HT-29 (cell line): ENCODE measurements around the gene UMAD1. TPM values are rescaled to one million over a fixed set of nuclear protein-coding genes. Genes with fewer than 3 reads are reported as not detected.

Experiments used
- DNase-seq: peaks from one replicate; pipeline ENCODE4 v3.0.0-alpha.2; 2015; ENCODE audit warnings: low spot score
- total RNA-seq: library from RNA; depleted of rRNA; stranded (reverse); fragments of >200 nt; shearing (Covaris generic); gene quantifications from 2 replicates; pipeline ENCODE4 v1.2.3, GENCODE V29; 2014; rRNA removed

The UMAD1 gene
- 2.0 and 6.2 TPM in 2 replicates for total RNA-seq

DNA sequence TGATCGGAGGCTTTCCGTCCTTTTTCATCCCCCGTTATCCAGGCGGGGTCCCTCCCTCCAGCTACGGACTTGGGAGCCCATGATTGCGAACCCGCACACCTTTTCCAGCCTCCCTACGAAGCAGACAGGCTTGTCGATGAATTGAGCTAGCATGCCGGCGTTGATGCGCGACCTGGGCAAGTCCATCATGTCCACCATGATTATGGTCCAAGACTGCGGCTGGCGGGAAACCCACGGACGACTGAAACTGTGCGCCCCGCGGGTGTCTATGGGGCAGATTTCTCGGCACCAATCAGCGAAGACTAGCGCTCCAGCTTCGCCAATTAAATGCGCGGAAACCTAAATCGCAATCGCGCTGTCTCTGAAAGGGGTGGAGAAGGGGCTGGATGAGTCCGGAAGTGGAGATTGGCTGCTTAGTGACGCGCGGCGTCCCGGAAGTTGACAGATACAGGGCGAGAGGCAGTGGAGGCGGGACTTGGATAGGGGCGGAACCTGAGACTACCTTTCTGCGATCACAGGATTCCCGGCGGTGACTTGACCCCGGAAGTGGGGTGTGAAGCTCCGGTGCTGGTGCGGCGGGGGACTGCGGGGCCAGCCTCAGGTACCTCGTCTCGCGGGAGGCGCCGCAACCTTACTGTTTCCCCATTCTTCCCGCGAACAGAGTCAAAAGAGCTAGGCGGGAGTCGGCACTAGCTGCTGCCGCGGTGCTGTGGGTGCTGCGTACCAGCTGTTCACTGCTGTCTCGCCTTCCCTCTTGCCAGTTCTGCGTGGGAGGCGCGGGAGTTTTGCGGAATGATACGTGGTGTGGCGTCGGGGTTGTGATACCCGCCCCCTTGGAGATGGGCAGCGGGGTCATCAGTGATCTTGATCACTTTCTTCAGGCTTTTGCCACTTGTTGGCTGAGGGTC lies at the start of gene UMAD1:
TSS of gene UMAD1 (plus strand) at position 532 of the 908 bp plus-strand sequence. CDS start 32,620 bp downstream, outside the sequence.
- DNase-seq, result peak; percentile 99

DNA sequence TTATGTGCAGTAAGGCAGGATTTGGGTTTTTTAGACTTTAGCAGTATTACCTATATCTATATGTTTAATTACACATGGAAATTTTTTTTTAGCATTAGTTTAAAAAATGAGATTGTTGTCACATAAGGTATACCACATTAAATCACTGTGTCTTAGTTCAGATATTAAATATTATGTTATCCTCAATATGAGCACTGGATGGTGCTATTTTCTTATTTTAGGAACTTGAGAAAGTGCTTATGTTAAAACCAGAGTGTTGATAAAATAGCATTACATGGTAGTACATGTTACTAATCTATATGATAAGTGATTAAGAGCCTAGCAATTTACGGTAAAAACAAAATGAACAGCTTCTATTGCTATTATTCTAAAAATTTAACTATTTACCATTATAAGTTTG lies 45.1 kb upstream of the UMAD1 start:
- peak; percentile 46 for DNase-seq

DNA sequence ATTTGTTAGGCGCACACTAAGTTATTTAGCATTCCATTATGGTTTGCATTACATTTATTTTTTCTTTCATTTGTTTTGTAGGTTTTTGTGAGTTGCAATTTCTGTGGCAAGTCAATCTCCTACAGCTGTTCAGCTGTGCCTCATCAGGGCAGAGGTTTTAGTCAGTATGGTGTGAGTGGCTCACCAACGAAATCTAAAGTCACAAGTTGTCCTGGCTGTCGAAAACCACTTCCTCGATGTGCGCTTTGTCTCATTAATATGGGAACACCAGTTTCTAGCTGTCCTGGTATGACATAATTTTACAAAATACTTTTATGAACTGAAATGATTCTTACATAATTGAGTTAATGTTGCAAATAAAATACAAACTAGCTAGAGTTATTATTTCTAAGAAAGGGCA lies 44.4 kb upstream of the UMAD1 start:
- DNase-seq, result no peak

DNA sequence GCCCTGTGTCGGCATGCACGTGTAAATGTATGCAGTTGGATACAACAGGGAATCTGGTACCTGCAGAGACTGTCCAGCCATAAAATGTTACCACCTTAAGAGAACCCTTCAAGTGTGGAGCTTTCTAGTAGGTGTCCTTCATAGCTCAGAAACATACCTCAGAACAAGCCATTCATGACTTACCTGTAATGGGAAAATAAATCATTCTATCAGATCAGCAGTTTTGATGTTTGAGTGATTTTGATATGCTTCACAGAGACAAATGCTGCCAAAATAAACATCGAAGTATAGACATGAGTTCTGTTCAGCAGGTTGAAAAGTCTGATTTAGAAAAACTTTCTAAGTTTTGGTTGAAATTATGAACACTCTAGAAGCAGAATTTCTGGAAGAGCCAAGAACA lies 33.5 kb upstream of the UMAD1 start:
- no peak for DNase-seq

DNA sequence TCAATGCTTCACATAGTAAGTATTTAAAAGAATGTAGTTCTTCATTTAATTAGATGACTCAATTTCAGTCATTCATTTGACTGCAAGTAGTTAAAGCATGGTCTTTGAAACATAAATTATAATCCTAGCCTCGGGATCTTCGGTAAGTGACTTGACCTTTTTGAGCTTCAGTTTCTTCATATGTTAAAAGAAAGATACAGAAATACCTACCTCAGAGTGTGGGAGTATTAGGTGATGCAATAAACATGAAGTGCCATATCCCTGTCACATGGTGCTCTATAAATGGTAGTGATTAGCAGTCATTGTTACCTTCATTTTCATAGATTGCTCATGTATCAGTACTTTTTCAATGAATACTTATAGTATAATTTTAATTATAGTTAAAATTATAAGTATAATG lies 31.2 kb upstream of the UMAD1 start:
- DNase-seq, result no peak

DNA sequence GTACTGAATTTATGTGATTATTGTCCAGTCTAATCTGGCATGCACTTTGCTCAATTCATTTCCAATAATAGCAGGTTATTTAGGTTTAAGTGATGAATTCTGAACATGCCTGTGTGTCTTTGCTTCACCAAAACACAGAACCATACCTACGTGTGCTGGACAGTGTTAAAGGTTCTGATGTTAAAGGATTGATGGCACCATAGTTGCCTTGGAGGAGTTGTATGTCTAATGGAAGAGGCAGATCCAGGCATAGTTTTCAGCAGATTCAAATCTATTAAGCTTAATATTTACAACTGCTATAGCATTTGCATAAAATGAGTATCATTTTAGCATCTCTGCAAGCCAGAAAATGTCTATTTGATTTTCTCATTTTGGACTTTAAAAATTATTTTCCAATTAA lies 28.0 kb upstream of the UMAD1 start:
- no peak for DNase-seq

DNA sequence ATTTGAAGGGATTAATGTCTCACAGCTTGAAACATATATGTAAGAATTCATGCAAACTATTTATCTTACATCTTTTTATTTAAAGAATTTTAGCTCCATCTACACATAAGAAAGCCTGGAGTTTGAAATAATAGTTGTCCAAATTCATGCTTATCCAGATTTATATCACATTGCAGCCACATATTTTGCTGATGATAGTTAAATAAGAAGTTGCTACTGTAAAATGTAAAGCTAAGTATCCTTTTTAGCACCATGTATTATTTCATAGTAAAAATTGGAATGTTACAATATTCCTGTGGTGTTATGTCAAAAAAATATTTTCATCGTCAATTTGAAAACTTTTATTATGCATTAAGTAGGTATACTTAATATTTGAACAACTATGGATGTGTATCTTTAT lies 27.3 kb upstream of the UMAD1 start:
- no peak for DNase-seq

DNA sequence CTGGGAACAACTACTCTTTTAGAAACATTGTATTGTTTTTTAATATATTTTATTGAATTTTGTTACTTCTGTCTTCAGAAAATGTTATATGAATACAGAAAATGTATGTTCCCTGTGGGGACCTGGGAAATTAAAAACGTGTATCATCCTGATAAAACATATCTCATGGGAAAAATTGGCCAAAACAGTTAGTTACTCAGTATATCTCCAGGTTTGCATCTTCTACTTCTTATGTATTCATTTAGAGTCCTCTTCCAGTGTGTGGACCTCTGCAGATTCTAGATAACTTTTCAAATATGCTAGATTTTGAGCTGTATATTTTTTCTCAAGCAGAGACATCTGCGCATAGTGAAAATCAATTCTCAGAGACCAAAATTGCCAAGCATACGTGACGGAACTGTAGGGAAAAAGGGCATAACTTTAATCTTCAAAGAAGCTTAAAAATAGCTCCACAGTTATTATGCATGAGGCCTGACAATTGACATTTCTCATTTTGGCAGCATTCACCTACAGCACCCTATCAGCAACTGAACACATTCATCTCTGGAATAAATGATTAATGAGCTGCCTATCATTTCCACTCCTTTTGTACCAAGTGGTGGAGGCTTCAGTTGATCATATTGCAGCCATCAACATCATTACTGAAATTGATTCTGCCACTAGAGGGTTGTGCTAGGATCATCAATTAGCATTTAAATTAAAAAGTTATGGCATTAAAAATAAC lies 26.4 kb upstream of the UMAD1 start:
- no peak for DNase-seq

DNA sequence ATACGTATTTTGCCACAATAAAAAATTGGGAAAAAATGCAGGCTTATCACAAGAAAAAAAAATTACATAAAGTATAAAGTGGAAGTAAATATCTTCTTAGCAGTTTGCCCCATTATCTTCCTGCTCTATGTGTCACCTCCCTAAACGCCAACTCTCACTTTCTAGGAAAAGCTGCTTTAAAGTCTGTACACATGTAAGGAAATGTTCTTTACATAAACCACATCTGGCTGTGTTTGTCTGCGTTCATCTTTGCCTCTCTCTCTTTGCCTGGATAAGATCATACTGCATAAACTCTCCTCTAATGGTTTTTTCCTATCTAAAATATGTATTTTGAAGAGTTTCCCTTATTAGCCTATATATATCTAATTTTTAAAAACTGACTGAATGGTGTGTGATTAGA lies 23.0 kb upstream of the UMAD1 start:
- DNase-seq, result no peak

DNA sequence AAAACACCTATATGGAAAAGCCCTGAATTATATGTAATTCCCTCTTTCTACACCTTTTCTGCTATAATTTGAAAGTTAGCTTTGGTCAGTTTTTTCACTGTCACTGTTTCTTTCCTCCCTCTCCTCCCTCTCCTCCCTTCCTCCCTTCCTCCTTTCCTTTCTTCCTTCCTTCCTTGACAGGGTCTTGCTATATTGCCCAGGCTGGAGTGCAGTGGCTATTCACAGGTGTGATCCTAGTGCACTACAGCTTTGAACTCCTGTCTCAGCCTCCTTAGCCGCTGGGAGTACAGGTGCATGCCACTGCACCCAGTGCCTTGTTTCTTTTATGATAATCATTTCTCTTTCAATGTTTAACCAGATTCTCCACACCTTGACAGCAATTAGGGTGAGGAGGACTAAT lies 22.1 kb upstream of the UMAD1 start:
- DNase-seq, result no peak

DNA sequence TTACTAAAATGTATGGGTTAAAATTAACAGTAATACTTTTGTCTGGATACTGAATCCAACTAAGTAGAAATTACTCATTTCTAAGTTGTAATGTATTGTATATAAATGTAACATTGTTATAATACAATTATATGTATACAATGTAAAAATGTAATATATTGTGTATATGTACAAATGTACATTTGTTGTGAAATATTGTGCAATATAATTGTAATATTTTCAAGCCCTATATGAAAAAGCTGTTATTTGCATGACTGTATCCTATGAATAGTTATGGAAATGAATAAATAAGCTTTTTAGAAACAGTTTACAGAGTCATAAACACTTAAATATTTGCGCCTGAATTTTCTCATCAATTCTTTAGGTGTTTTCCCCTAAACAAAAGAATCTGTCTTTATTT lies 20.3 kb upstream of the UMAD1 start:
- DNase-seq, result no peak

DNA sequence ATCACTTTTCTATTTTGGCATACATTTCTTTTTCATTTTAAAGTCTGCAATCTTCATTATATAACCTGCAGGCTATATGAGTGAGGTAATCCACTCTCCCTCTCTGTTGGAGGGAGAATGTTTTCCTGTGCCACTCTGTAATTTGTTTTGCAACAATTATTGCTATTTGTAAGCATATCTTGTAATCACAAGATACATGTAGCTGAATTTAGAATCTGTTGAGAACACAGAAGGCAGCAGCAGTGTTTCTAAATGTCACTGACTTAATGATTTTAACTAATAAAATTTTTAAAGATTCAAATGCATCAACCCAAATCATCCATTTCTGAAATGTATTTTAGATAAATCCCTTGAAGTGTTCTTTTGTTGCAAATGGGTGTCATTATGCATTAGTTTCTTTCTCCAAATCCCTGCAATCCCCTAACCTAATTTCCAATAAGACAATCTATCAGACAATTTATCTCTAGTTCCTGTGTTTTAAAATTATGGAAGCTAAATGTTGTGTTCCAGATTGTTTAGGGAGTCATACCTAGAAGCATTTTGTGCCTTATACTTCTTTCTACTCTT lies 19.8 kb upstream of the UMAD1 start:
- DNase-seq, result no peak

DNA sequence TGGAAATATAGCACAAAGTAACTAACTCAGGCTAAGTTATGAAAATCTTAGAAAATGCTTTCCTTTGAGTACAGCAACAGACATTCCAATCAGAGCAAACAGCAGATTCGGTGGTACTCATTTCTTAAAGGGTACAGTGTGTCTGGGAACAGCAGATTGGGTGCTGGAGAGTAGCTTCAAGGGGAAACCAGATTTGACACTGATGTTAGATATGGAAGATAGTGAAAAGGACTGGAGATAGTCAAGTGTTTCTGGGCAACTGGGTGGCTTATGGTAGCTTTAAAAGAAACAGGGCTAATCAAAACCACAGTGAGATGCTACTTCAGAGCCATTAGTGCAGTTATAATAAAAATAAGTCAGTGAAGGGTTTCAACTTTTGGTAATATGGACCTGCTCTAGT lies 12.1 kb upstream of the UMAD1 start:
- no peak for DNase-seq

DNA sequence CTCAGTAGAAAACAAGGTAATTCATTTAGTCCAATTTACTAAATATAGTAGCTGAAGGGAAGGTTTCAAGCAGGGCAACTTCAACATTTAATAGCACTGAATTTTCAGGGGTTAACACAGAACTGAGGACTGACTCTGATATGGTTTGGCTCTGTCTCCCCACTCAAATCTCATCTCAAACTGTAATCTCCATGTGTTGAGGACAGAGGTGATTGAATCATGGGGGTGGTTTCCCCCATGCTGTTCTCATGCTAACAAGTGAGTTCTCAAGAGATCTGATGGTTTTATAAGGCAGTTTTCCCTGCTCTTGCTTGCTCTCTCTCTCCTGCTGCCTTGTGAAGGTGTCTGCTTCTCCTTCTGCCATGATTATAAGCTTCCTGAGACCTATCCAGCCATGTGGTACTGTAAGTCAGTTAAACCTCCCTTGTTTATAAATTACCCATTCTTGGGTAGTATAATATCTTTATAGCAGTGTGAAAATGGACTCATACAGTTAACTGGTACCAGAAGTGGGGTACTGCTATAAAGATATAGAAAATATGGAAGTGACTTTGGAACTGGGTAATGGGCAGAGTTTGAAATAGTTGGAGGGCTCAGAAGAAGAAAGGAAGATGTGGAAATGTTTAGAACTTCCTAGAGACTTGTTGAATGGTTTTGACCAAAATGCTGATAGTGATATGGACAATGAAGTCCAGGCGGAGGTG lies 9.8 kb upstream of the UMAD1 start:
- no peak for DNase-seq

DNA sequence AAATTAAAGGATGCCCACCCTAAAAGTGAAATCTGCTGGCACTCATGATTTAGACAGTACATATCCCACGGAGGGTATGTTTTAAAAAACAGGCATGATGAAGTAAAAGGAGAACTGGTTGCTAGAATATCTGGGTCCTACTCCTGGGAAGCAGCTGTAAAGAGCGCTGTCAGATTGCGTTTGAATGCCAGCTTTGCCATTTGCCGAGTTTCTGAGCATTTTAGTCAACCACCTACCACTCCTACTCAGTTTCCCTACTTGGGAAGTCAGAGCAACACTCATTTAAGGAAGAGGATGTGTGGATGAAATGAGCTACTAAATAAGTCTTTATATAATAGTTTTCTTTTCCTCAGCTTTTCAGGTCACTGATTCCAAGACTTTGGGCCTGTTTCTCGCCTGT lies 1.1 kb upstream of the UMAD1 start:
- DNase-seq, result no peak

DNA sequence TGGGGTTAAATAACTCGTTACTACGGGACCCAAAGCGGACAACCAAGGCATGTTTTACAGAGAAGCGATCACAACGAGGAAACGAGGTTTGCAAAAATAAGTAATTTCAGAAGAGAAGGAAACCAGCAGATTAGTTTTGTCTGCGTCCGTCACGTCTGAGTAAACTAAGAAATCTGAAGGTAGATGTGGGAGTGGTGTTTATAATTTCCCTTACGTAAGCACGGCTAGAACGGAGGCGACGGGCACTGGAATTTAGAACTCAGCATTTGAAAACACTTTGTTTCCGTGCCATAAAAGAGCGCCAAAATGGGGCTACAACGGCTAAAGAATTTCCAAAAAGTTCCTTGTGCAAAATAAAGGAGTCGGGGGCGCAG lies 718 bp upstream of the UMAD1 start:
- peak; percentile 57 for DNase-seq

DNA sequence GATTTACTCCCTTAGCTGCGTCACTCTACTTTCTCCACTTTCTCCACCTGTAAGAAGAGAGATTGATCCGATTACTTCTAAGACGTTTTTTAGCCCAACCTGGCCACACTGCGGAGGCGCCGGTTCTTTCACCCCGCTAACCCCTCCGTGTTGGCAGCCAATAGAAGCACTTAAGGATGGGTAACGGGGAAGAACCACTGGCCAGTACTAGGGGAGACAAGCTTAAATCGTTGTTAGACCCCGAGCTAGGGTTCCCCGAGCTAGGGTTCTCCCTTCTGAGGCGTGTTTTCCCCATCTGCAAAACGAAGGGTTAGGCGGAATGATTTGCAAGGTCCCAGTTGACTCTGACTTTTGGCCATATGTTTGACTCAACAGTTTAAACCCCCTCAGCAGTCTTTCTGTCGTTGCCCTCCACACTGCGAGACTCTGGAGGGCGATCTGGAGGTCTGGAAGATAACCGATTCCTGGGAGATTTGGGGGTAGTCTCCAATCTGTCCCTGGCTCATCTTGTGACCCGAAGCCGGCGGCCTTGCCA lies 644 bp downstream of the UMAD1 start:
- DNase-seq, result no peak

DNA sequence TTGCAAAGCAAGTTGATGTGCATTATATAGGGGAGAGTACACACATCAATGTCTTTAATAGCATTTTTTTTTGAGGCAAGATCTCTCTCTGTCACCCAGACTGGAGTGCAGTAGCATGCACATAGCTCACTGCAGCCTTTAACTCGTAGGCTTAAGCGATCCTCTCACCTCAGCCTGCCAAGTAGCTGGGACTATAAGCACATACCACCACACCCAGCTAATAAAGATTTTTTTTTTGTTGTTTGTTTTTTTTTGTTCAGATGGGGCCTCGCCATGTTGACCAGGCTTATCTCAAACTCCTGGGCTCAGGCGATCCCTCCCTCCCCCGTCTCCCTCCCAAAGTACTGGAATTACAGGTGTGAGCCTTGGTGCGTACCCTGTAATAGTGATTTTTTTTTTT lies 1.5 kb downstream of the UMAD1 start:
- DNase-seq, result peak; percentile 21

DNA sequence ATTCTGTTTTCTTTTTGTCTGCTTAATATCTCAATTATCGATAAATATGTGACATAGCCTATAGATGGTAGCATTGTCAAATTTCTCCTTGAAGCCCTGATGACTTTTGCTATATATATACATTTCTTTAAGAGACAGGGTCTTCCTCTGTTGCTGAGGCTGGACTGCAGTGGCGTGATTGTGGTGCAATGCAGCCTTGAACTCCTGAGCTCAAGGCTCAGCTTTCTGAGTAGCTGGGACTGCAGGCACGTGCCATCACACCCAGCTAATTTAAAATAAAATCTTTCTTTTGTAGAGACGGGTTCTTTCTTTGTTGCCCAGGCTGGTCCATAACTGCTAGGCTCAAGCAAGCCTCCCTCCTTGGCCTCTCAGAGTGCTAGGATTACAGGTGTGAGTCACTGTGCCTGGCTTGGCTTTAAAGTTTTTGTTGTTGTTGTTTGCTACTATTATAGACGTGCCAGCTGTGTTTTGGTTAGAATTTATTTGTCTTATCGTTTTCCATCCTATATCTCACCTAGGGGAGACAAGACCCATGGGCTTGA lies 7.0 kb downstream of the UMAD1 start:
- no peak for DNase-seq

DNA sequence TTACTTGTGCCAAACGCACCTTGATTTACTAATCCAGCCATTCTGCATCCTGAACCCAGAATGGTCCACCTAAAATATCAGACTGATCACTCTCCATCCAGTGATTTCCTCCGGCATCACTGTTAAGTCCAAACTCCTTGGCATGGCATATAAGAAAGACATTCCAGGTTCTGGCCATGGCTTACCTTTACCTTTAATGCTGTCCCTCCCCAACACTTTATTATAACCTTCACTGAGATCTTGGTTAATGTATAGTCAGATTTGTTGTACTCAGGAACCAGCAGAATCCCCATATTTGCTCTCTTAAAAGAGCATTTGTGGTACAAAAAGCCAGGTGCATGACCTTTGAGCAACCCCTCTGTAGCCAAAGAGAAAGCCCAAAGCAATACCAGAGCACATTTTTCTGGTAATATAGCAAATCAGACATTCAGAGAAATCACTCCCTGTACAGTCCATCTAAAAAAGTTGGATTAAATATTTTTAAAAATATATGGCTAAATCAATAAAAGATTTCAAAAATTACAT lies 10.2 kb downstream of the UMAD1 start:
- no peak for DNase-seq

DNA sequence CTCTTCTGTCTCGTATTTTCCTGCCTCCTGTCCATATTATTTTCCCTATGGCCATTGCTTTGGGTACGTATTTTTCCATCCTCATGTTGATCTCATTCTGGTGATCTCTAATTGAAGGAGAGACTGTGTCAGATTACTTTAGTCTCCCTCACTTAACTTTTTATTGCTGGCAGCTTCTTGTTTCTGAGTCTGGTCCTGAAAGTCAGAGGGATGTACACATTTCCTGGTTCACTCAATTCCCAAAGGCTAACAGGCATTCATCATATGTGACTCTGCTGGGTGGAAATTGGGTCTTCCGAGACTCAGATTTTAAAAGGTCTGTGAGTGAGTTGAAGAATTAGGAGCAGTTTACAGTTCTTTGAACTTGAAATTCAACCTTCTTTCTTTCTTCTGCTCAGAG lies 10.9 kb downstream of the UMAD1 start:
- no peak for DNase-seq
